Measurements from ENCODE around the gene NPHP4.

The NPHP4 gene

DNA sequence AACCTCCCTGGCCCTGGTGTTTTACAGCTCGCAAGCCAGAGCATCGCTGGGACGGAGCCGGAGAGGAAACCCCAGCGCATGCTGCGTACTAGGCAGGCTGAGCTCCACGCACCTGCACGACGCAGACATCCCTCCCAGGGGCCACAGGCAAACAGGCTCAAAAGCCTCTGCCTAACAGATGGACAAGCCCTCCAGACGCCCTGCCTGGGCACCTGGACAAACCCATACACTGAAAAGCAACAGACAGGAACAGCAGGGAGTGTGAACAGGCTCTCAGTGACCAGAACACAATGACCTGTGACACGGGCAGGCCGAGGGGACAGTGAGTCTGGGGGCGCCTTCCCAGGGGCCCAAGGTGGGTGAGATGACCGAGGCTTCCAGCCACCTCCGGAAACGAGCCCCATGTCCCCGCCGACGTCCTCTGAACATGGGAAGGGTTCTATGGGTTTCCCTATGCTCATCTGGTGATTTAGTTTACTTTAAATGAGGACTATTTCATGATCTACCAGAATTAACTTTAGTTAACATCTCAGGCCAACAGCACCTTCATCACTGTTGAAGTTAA, 40.3 kb downstream of the NPHP4 start:
- H3K4me3 ChIP-seq (ENCODE audit: low read depth, low read length) = no peak overlapping the region

GRCh38 chr1:5950994-5951785, 41.0 kb downstream of the NPHP4 start:
- H3K4me3 ChIP-seq (ENCODE audit: low read depth, low read length) = no peak overlapping the region

DNA sequence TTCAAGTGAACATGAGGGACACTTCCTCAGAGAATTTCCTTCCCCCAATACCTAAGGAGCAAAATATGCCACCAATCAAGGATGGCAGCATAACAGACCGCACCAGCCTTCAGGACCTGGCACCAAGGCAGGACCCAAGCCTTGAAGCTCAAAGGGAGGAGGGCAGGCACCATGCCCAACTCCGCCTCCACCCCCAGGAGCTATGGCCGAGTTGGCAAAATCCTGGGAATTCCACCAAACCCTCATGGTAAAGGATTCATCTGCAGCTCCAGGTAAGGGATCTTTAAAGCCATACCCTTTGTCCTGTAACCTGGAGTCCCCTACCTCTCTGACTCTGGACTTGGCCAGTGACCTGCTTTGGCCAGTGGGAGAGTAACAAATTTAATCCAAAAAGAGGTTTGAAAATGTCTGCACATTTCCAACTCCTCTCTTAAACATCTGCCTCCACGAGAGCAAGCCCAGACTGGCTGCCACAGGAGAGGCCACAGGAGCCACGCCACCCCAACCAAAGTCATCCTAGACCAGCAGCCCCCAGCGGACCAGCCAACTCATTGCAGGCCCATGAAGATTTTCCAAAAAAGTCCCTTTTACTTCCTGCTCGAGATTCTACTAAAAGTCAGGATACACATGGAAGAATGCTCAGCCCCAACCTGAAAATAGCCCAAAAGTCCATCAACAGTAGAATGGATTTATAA, 41.9 kb downstream of the NPHP4 start:
- H3K4me3 ChIP-seq (ENCODE audit: low read depth, low read length) = no peak overlapping the region

DNA sequence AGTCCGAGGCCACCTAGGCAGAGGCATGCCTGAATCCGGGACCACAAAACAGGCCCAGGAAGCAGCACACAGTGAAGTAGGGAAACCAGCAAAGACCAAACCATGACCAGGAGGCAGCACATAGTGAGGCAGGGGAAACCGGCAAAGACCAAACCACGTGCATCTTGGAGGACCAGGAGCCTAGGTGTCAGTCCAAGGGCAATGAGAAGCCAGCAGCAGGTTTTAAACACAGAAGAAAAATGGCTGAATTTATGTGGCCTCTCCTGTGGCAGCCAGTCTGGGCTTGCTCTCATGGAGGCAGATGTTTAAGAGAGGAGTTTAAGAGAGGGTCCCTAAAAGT, 42.5 kb downstream of the NPHP4 start:
- no peak overlapping the region for H3K4me3 ChIP-seq (ENCODE audit: low read depth, low read length)

- no peak overlapping the region for H3K4me3 ChIP-seq (ENCODE audit: low read depth, low read length)
Observed at GRCh38 chr1:5949085-5949760, 43.0 kb downstream of the NPHP4 start.

DNA sequence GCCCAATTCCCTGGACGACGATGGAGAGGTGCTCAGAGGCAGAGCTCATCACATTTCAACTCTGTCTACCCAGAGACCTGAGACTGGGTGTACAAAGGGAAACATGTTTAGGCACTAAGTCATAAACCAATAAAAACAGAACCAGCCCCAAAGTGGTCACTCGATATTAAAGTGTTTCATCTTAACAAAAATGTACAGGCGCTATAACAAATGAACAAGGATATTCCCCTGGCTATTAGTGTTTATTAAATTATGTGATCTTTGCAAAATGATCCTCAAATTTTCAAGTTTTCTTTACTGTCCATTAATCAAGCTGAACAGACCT, 43.6 kb downstream of the NPHP4 start:
- H3K4me3 ChIP-seq (ENCODE audit: low read depth, low read length) = no peak overlapping the region

GRCh38 chr1:5947978-5948680, 44.1 kb downstream of the NPHP4 start:
- H3K4me3 ChIP-seq (ENCODE audit: low read depth, low read length) = no peak overlapping the region

- no peak overlapping the region for H3K4me3 ChIP-seq (ENCODE audit: low read depth, low read length)
Observed at GRCh38 chr1:5947071-5947821, 45.0 kb downstream of the NPHP4 start.

DNA sequence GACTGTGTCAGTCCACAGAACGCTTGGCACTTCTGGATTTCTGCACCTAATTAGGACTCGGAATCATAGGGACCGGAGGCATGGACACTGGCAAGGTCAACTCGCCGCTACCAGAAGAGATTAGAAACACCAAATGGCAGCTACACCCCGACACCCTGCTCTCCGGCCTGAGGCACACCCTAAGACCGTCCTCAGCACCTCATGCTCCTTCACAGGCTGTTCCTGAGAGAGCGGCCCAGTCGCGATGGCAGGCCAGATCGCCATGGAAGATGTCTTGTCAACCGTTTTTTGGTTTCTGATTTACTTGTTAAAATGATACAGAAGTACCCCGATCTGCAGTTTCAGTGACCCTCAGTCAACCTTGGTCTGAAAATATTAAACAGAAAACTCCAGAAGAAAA, 46.8 kb downstream of the NPHP4 start:
- no peak overlapping the region for H3K4me3 ChIP-seq (ENCODE audit: low read depth, low read length)

GRCh38 chr1:5944843-5945167, 47.4 kb downstream of the NPHP4 start:
- H3K4me3 ChIP-seq (ENCODE audit: low read depth, low read length) = no peak overlapping the region

- no peak overlapping the region for H3K4me3 ChIP-seq (ENCODE audit: low read depth, low read length)
Observed at GRCh38 chr1:5944154-5944842, 47.9 kb downstream of the NPHP4 start.

- H3K4me3 ChIP-seq (ENCODE audit: low read depth, low read length) = no peak overlapping the region
Observed at GRCh38 chr1:5943343-5944124, 48.7 kb downstream of the NPHP4 start.

DNA sequence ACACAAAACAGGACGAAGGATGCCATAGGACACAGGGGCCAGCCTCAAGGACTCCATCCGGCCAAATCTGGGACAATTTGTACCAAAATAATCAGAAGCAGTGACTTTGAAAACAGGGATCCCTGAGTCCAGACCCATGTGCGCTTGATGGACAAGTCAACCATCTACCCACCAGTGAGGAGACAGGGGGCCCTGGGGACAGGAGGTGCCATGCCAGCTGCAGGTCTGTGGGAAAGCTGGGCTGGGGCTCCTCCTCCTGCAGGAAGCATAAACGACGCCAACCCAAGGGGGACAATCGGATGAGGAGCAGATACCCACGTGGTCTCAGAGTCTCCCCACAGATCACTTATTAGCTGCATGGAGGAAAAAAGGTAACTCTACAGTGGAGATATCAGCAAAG, 50.6 kb downstream of the NPHP4 start:
- H3K4me3 ChIP-seq (ENCODE audit: low read depth, low read length) = no peak overlapping the region

DNA sequence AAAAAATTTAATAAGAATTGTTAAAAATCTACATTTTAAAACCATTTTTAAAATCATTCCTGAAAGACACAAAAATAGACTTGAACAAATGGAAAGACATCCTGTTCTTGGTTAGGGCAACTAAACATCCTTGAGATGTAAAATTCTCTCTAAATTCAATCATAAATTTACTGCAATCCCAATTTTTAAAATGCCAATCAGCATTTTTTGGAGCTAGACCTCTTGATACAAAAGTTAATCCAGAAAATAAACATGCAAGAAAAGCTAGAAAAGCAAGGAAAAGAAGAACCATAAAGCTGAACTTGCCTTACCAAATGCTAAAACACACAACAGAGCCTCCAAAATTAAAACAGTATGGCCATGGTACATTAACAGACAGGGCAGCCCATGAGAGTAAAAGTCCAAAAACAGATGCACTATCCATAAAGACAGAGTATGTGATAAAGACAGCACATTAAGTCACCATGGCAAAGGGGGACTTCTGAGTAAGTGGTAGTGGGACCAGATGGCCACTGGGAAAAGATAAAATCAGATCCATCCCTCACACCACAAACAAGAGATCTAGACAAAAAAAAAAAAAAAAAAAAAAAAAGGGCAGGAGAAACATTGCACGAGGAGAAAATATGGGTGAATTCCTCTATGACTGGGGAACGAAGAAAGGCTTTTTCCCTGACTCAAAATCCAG, 51.4 kb downstream of the NPHP4 start:
- no peak overlapping the region for H3K4me3 ChIP-seq (ENCODE audit: low read depth, low read length)

DNA sequence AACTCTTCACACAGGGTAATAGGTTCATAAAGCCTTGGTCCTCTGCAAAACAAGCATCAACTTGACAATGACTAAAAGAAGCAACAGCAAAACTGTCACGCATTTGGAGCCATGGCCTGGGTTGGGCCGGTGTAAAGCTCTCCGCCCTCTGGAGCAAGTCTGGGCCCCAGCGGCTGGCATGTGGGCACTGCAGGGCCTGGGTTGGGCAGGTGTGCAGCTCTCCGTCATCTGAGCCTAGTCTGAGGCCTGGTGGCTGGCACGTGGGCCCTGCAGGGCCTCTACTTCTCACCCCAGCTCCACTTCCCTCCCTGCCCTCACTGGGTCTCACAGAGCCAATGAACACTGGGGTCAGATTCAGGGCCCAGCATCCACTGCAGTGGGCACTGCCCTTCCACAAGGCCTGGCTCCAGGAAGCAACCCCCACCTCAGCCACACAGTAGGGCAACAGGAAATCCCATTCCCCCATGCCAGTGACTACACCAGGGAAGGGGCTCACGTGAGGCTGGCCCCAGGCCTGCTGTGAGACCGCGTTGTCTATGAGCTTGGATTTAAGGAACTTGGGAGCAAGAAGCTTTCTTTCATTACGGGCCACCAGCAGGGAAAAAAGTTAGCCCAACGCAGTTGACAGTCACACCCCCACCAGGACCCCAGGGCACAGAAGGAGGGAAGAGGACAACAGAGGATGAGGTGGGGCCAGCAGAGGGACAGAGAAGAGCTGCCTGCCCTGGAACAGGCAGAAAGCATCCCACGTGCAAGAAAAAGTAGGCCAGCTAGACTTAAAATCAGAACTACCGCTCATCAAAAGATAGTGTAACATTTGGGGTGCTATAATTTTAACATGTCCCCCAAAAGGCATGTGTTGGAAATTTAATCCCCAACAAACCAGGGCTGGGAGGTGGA, 52.7 kb downstream of the NPHP4 start:
- no peak overlapping the region for H3K4me3 ChIP-seq (ENCODE audit: low read depth, low read length)

GRCh38 chr1:5938101-5938646, 54.1 kb downstream of the NPHP4 start:
- no peak overlapping the region for H3K4me3 ChIP-seq (ENCODE audit: low read depth, low read length)

DNA sequence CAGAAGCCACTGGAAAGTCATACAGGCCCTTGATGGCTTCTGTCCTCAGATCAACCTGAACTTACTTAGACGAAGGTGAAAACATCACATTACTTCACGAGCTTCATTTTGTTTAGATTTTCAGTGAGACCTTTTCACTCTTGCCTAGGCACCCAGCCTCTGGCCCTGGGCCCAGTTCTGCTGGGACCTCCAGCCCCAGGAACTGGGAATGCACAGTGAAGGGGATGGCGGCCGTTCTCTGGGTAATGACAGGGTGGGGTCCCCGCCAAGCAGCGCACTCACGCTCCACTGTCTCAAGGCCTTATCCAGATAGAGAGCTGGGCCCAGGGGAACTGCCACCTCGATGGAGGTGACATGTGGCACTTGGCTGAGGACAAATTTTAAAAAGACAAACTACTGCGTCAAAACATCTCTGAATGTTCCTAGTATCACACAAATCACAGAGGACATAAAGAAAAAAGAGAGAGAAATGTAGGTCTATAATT, 54.8 kb downstream of the NPHP4 start:
- H3K4me3 ChIP-seq (ENCODE audit: low read depth, low read length) = no peak overlapping the region

Data from iPS-11a (cell line).